ENCODE data around the gene CADPS2. TPM values are rescaled to one million over a fixed set of nuclear protein-coding genes. Genes with fewer than 3 reads are reported as not detected.

CADPS2 gene
- total RNA-seq, 2 donors from 2014 or later = 4.3 to 11.7 TPM

DNA sequence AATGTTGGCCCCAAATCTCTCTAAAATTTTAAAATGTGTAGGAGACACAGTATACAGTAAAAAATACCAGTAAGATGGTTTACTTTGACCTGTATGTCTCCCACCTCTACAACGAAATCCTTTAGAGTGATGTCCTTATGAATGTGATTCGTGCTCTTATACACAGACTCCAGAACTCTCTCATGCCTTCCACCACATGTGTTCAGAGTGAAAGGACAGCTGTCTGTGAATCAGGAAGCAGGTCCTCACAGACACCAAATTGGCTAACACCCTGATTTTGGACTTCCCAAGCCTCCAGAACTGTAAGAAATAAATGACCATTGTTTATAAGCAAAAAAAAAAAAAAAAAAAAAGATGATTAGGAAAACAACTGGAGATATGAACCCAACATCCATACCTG, 222.5 kb downstream of the CADPS2 start:
- H3K4me1 Mint-ChIP-seq = no peaks in the 10 kb centered on the region
- no peak overlapping the region for H3K4me3 Mint-ChIP-seq
- H3K9me3 ChIP-seq (ENCODE audit: control insufficient read depth, low read length) = no peaks in the 10 kb centered on the region
- no peaks in the 10 kb centered on the region for H3K4me1 ChIP-seq (ENCODE audit: control insufficient read depth, insufficient read depth, low read length)
- no peaks in the 10 kb centered on the region for H3K36me3 Mint-ChIP-seq (ENCODE audit: low read depth)
- H3K4me3 ChIP-seq (ENCODE audit: low read length) = no peak overlapping the region
- no peak overlapping the region for H3K27ac Mint-ChIP-seq
- no peaks in the 10 kb centered on the region for H3K27me3 Mint-ChIP-seq (ENCODE audit: insufficient read depth)
- no peak for TF ChIP-seq CTCF (conservative IDR thresholded peaks at IDR 0.05)
- no peak overlapping the region for H3K9ac ChIP-seq (ENCODE audit: extremely low read depth, low read length, poor library complexity, severe bottlenecking)
- no peaks in the 10 kb centered on the region for H3K36me3 ChIP-seq (ENCODE audit: control insufficient read depth, insufficient read depth, low read length)
- H3K27me3 ChIP-seq (ENCODE audit: control insufficient read depth, insufficient read depth, low read length, poor library complexity, severe bottlenecking) = no peaks in the 10 kb centered on the region
- H3K9me3 Mint-ChIP-seq = no peaks in the 10 kb centered on the region
- WGBS, 2 experiments (ENCODE audit: insufficient coverage in 1 of 2, insufficient read length in 1 of 2) = 60 to 95% methylated on average over 1 to 2 of the region's 2 CpGs
- DNase-seq = no peak
- no peak overlapping the region for H3K27ac ChIP-seq (ENCODE audit: low read depth, low read length)

DNA sequence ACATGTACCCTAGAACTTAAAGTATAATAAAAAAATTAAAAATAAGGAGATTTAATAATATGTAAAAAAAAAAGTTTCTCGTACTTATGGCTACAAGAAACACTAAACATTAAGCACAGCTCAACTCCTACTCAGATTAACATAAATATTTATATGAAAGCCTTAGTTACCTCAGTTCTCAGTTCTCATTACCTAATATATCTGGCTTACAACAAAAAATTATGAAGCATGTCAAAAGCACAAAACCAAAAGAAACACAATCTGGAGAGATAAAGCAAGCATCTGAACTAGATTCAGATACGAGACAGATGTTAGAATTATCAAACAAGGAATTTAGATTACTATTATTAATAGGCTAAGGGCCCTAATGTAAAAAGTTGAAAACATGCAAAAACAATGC, 227.4 kb downstream of the CADPS2 start:
- H3K9me3 Mint-ChIP-seq = no peaks in the 10 kb centered on the region
- no peak overlapping the region for H3K27ac Mint-ChIP-seq
- Histone ChIP-seq H3K36me3 (ENCODE audit: control insufficient read depth, insufficient read depth, low read length) (no peaks in the 10 kb centered on the region), H3K27ac (ENCODE audit: low read depth, low read length) (no peak overlapping the region), H3K4me1 (ENCODE audit: control insufficient read depth, insufficient read depth, low read length) (no peaks in the 10 kb centered on the region), H3K9ac (ENCODE audit: extremely low read depth, low read length, poor library complexity, severe bottlenecking) (no peak overlapping the region), H3K4me3 (ENCODE audit: low read length) (no peak overlapping the region), H3K27me3 (ENCODE audit: control insufficient read depth, insufficient read depth, low read length, poor library complexity, severe bottlenecking) (no peaks in the 10 kb centered on the region), H3K9me3 (ENCODE audit: control insufficient read depth, low read length) (no peaks in the 10 kb centered on the region)
- peaks cover 5% of the 10 kb centered on the region for H3K36me3 Mint-ChIP-seq (ENCODE audit: low read depth)
- no peak overlapping the region for H3K4me3 Mint-ChIP-seq
- no peaks in the 10 kb centered on the region for H3K4me1 Mint-ChIP-seq
- TF ChIP-seq CTCF (conservative IDR thresholded peaks at IDR 0.05) = no peak
- H3K27me3 Mint-ChIP-seq (ENCODE audit: insufficient read depth) = no peaks in the 10 kb centered on the region
- no peak for DNase-seq
- WGBS, 2 experiments (ENCODE audit: insufficient coverage in 1 of 2, insufficient read length in 1 of 2) = 80 to 100% methylated on average over 1 of the region's 2 CpGs

DNA sequence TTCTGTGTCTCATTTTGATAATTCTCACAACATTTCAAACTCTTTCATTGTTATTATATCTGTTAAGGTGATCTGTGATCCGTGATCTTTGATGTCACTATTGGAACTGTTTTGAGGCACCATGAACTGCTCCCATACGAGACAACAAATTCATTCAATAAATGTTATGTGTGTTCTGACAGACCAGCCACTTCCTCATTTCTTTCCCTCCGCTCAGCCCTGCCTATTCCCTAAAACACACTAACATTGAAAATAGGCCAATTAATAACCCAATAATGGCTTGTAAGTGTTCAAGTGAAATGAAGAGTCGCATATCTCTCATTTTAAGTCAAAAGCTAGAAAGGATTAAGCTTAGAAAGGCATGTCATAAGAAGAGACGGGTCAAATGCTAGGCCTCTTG, 232.6 kb downstream of the CADPS2 start:
- H3K36me3 ChIP-seq (ENCODE audit: control insufficient read depth, insufficient read depth, low read length) = no peaks in the 10 kb centered on the region
- no peaks in the 10 kb centered on the region for H3K4me1 ChIP-seq (ENCODE audit: control insufficient read depth, insufficient read depth, low read length)
- peaks cover 4% of the 10 kb centered on the region for H3K4me1 Mint-ChIP-seq
- H3K9ac ChIP-seq (ENCODE audit: extremely low read depth, low read length, poor library complexity, severe bottlenecking) = no peak overlapping the region
- H3K27ac Mint-ChIP-seq = no peak overlapping the region
- 83 to 92% methylated on average over 2 to 5 of the region's 5 CpGs for WGBS, 2 experiments (ENCODE audit: insufficient coverage in 1 of 2, insufficient read length in 1 of 2)
- H3K9me3 Mint-ChIP-seq = no peaks in the 10 kb centered on the region
- no peak for DNase-seq
- H3K36me3 Mint-ChIP-seq (ENCODE audit: low read depth) = peaks cover 5% of the 10 kb centered on the region
- no peaks in the 10 kb centered on the region for H3K27me3 Mint-ChIP-seq (ENCODE audit: insufficient read depth)
- H3K27ac ChIP-seq (ENCODE audit: low read depth, low read length) = no peak overlapping the region
- no peak overlapping the region for H3K4me3 Mint-ChIP-seq
- H3K4me3 ChIP-seq (ENCODE audit: low read length) = no peak overlapping the region
- H3K27me3 ChIP-seq (ENCODE audit: control insufficient read depth, insufficient read depth, low read length, poor library complexity, severe bottlenecking) = no peaks in the 10 kb centered on the region
- TF ChIP-seq CTCF (conservative IDR thresholded peaks at IDR 0.05) = no peak
- H3K9me3 ChIP-seq (ENCODE audit: control insufficient read depth, low read length) = no peaks in the 10 kb centered on the region
